GM10266 (cell line): ENCODE data around the gene MYRIP.
"Not testable (repeated sequence)": the region's sequence is repeated elsewhere in the genome, so short reads cannot be mapped to it uniquely, and the experiment has no call there.

Source experiments
- DNase-seq: peaks from one replicate; pipeline ENCODE4 v3.0.0; 2012; ENCODE audit errors: extremely low spot score
- CTCF ChIP-seq: IDR thresholded peaks from 2 replicates; pipeline ENCODE4 v1.5.1; 2012; ENCODE audit warnings: mild to moderate bottlenecking, low read depth; ENCODE audit not compliant: control insufficient read depth, insufficient read depth; ENCODE audit errors: missing control alignments

MYRIP gene

GRCh38 chr3:40057077-40057476 lies 247.7 kb downstream of the MYRIP start:
- TF ChIP-seq CTCF = no peak
- no peak for DNase-seq

- DNase-seq = no peak
- no peak for TF ChIP-seq CTCF
These were observed 248.4 kb downstream of the MYRIP start for GRCh38 chr3:40057786-40058185.

- no peak for TF ChIP-seq CTCF
- DNase-seq = no peak
These were observed 259.2 kb downstream of the MYRIP start for GRCh38 chr3:40068636-40069035.

- DNase-seq = no peak
- TF ChIP-seq CTCF = no peak
These were observed 261.4 kb downstream of the MYRIP start for GRCh38 chr3:40070816-40071215.

- DNase-seq = no peak
- no peak for TF ChIP-seq CTCF
These were observed 262.4 kb downstream of the MYRIP start for GRCh38 chr3:40071683-40072238.

- DNase-seq = no peak
- TF ChIP-seq CTCF = no peak
These were observed 264.1 kb downstream of the MYRIP start for GRCh38 chr3:40073310-40074007.

- DNase-seq = not testable (repeated sequence)
These were observed 267.7 kb downstream of the MYRIP start for GRCh38 chr3:40077139-40077538.

GRCh38 chr3:40077828-40078492 lies 268.6 kb downstream of the MYRIP start:
- not testable (repeated sequence) for DNase-seq
